Astrocyte (in vitro differentiated cells and primary cell): ENCODE measurements around the gene PIGU.

Experiments
- EZH2 ChIP-seq: IDR thresholded peaks from 2 replicates; pipeline ENCODE4 v1.6.1; 2012; ENCODE audit warnings: mild to moderate bottlenecking, low read length, inconsistent platforms; ENCODE audit not compliant: insufficient read depth
- TF ChIP-seq, protein P1 (sequence below): IDR thresholded peaks from 2 replicates; pipeline ENCODE4 v1.5.1; 2011; ENCODE audit warnings: low read depth, mild to moderate bottlenecking, inconsistent platforms, low read length, moderate library complexity; ENCODE audit not compliant: insufficient read depth

DNA sequence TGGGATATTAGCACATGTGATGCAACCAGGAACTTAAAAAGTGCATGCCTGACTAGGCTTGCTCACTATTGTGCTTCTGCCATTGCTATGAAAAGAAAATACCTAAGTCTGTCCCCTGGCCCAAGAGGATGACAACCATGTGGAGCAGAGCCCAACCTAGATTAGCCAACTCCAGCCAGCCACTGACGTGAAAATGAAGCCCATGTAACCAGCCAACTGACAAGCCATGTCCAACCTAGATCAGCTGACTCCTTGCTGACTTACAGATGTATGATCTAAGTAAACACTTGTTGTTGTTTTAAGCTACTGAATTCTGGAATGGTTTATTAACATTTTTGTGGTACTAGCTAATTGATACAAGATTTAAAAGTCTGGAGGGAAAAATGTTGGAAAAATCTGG, 47.5 kb downstream of the PIGU start:
- TF ChIP-seq EZH2, result no peak
- TF ChIP-seq, protein P1, sequence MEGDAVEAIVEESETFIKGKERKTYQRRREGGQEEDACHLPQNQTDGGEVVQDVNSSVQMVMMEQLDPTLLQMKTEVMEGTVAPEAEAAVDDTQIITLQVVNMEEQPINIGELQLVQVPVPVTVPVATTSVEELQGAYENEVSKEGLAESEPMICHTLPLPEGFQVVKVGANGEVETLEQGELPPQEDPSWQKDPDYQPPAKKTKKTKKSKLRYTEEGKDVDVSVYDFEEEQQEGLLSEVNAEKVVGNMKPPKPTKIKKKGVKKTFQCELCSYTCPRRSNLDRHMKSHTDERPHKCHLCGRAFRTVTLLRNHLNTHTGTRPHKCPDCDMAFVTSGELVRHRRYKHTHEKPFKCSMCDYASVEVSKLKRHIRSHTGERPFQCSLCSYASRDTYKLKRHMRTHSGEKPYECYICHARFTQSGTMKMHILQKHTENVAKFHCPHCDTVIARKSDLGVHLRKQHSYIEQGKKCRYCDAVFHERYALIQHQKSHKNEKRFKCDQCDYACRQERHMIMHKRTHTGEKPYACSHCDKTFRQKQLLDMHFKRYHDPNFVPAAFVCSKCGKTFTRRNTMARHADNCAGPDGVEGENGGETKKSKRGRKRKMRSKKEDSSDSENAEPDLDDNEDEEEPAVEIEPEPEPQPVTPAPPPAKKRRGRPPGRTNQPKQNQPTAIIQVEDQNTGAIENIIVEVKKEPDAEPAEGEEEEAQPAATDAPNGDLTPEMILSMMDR, result no peak
